Gastrocnemius medialis (tissue), 4 donors: ENCODE measurements around the gene TUB. TPM values are rescaled to one million over a fixed set of nuclear protein-coding genes. Genes with fewer than 3 reads are reported as not detected.

ENCODE experiments used
- ATAC-seq, 2 donors: fragments of 150-250 bp; one replicate each; pipeline ENCODE4 v1.9.1; 2016
- DNase-seq, 2 donors: peaks; one replicate each; pipeline ENCODE4 v3.0.0-alpha.2; 2019
- H3K27ac ChIP-seq, 4 donors: fragments of 200-600 bp; sonication (generic); 1 replicate in 1 of 4; 2 replicates in 3 of 4; pipeline ENCODE4 v1.5.1; 2016 to 2018; ENCODE audit warnings: mild to moderate bottlenecking in 2 of 4, moderate library complexity in 1 of 4
- H3K27me3 ChIP-seq, 3 donors: fragments of 200-600 bp; sonication (generic) in 2 of 3; 1 replicate in 1 of 3; 2 replicates in 2 of 3; pipeline versions ENCODE4 v1.5.1 to v1.6.0; 2016 to 2019; ENCODE audit warnings: mild to moderate bottlenecking in 1 of 3, moderate library complexity in 1 of 3
- H3K36me3 ChIP-seq, 2 donors: fragments of 200-600 bp; sonication (generic) in 1 of 2; one replicate each; pipeline ENCODE4 v1.5.1; 2017 to 2018
- H3K4me1 ChIP-seq, 2 donors: fragments of 200-600 bp; sonication (generic) in 1 of 2; one replicate each; pipeline ENCODE4 v1.5.1; 2016 to 2017; ENCODE audit warnings: mild to moderate bottlenecking in 2 of 2
- H3K4me3 ChIP-seq, 4 donors: fragments of 200-600 bp; sonication (generic) in 3 of 4; 1 replicate in 1 of 4; 2 replicates in 3 of 4; pipeline ENCODE4 v1.5.1; 2016 to 2019; ENCODE audit warnings: mild to moderate bottlenecking in 2 of 4
- H3K9me3 ChIP-seq, 3 donors: fragments of 200-600 bp; sonication (generic) in 2 of 3; 1 replicate in 1 of 3; 2 replicates in 2 of 3; pipeline ENCODE4 v1.5.1; 2016 to 2019
- CTCF ChIP-seq, 5 experiments: fragments of 450-650 bp in 3 of 5; fragments of 200-600 bp in 2 of 5; sonication (generic) in 2 of 5; IDR thresholded peaks in 4 of 5; conservative IDR thresholded peaks in 1 of 5; 1 replicate in 4 of 5; 2 replicates in 1 of 5; pipeline ENCODE4 v1.5.1; 2016 to 2019; ENCODE audit warnings: antibody characterized with exemption in 5 of 5, mild to moderate bottlenecking in 3 of 5, moderate library complexity in 3 of 5
- POLR2A ChIP-seq, 2 donors: fragments of 450-650 bp; IDR thresholded peaks; one replicate each; pipeline ENCODE4 v1.6.1; 2017; ENCODE audit warnings: antibody characterized with exemption in 2 of 2, mild to moderate bottlenecking in 2 of 2, moderate library complexity in 2 of 2
- in situ Hi-C, 4 donors: fragments of 200-750 bp; cut with MboI; loops; one replicate each; pipeline versions ENCODE4 v1.15.0 to v1.8.0; 2017; ENCODE audit warnings: low sequenced_read_pairs in 4 of 4
- intact Hi-C: fragments of 100-400 bp; cut with DNase I; formaldehyde crosslinking; loops from one replicate; pipeline ENCODE4 v1.15.1; 2023; ENCODE audit warnings: low total_unique reads
- total RNA-seq, 4 donors: library from RNA; depleted of rRNA; stranded (reverse); fragments of >200 nt; gene quantifications; one replicate each; pipeline versions ENCODE4 v1.1.0 to v1.2.3, GENCODE V29; 2016

The TUB gene
- total RNA-seq, 4 donors from 2014 or later, result 0.71 to 1.2 (median 1.1) TPM

- Histone ChIP-seq H3K4me3 (no peak overlapping the region), H3K4me1 (no peaks in the 10 kb centered on the region), H3K9me3 (no peaks in the 10 kb centered on the region), H3K27ac (no peak overlapping the region), H3K36me3 (no peaks in the 10 kb centered on the region), H3K27me3 (no peaks in the 10 kb centered on the region)
- TF ChIP-seq POLR2A (IDR thresholded peaks at IDR 0.05) (no peak), CTCF (IDR thresholded peaks at IDR 0.05 in 4 of 5, conservative IDR thresholded peaks at IDR 0.05 in 1 of 5) (no peak)
- in situ Hi-C loops, result loop anchor here (5.0 to 10.0 kb wide), 3 partner anchors 55 to 65 kb away; no protein-coding TSS in a partner anchor
- DNase-seq (no peak), ATAC-seq (no peak)
- intact Hi-C loops, result no loop called here
Measured at GRCh38 chr11:8039530-8040260, 41.3 kb upstream of the TUB start.

GRCh38 chr11:8040261-8040920 is 40.6 kb upstream of the TUB start:
- Histone ChIP-seq H3K36me3 (no peaks in the 10 kb centered on the region), H3K9me3 (no peaks in the 10 kb centered on the region), H3K27ac (no peak overlapping the region), H3K4me1 (no peaks in the 10 kb centered on the region), H3K4me3 (no peak overlapping the region), H3K27me3 (no peaks in the 10 kb centered on the region)
- DNase-seq, result no peak
- in situ Hi-C loops (no loop called here), intact Hi-C loops (no loop called here)
- peak in 1 of 2 donors; percentile 36 for ATAC-seq
- TF ChIP-seq CTCF (IDR thresholded peaks at IDR 0.05 in 4 of 5, conservative IDR thresholded peaks at IDR 0.05 in 1 of 5), result no peak
- no peak for TF ChIP-seq POLR2A (IDR thresholded peaks at IDR 0.05)

GRCh38 chr11:8040921-8041285 is 40.1 kb upstream of the TUB start:
- no peaks in the 10 kb centered on the region for H3K9me3 ChIP-seq
- intact Hi-C loops (no loop called here), in situ Hi-C loops (no loop called here)
- ATAC-seq (no peak), DNase-seq (no peak)
- no peak overlapping the region for H3K27ac ChIP-seq
- H3K27me3 ChIP-seq, result no peaks in the 10 kb centered on the region
- no peak for TF ChIP-seq CTCF (IDR thresholded peaks at IDR 0.05 in 4 of 5, conservative IDR thresholded peaks at IDR 0.05 in 1 of 5)
- TF ChIP-seq POLR2A (IDR thresholded peaks at IDR 0.05), result no peak
- H3K36me3 ChIP-seq, result no peaks in the 10 kb centered on the region
- H3K4me3 ChIP-seq, result no peak overlapping the region
- no peaks in the 10 kb centered on the region for H3K4me1 ChIP-seq

- Histone ChIP-seq H3K27ac (no peak overlapping the region), H3K4me1 (no peaks in the 10 kb centered on the region), H3K27me3 (no peaks in the 10 kb centered on the region), H3K36me3 (no peaks in the 10 kb centered on the region), H3K9me3 (no peaks in the 10 kb centered on the region), H3K4me3 (no peak overlapping the region)
- TF ChIP-seq CTCF (IDR thresholded peaks at IDR 0.05 in 4 of 5, conservative IDR thresholded peaks at IDR 0.05 in 1 of 5), result no peak
- in situ Hi-C loops, result no loop called here
- ATAC-seq (no peak), DNase-seq (no peak)
- intact Hi-C loops, result no loop called here
Measured at GRCh38 chr11:8041576-8041975, 39.4 kb upstream of the TUB start.
